ENCODE measurements around the gene WNT1. TPM values are rescaled to one million over a fixed set of nuclear protein-coding genes. Genes with fewer than 3 reads are reported as not detected.

WNT1 gene
- total RNA-seq, 4 donors from 2014 or later = not detected

DNA sequence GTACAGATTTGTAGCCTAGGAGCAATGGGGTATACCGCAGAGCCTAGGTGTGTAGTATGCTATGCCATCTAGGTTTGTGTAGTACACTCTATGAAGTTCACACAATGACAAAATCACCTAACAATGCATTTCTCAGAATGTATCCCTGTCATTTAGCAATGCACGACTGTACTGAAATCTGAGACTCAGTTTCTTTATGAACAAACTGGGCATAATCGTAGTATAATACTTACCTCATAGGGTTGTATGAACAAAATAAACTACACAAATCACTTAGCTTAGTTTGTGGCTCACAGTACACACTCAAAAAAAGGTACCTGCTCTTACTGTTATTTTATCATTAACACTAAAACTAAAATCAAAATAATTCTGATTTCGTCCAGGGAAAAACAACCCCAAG, 47.3 kb downstream of the WNT1 start:
- no peak for DNase-seq (ENCODE audit: low spot score in 2 of 2)
- H3K27me3 ChIP-seq = no peaks in the 10 kb centered on the region
- no peak overlapping the region for H3K27ac ChIP-seq
- H3K4me3 ChIP-seq = no peak overlapping the region
- H3K9me3 ChIP-seq = no peaks in the 10 kb centered on the region
- H3K4me1 ChIP-seq = no peaks in the 10 kb centered on the region
- peaks cover 5 to 100% (median 42%) of the 10 kb centered on the region in 3 donors for H3K36me3 ChIP-seq
- TF ChIP-seq EP300 (IDR thresholded peaks at IDR 0.05) (no peak), POLR2A (IDR thresholded peaks at IDR 0.05) (no peak)
- TF ChIP-seq, protein P1, sequence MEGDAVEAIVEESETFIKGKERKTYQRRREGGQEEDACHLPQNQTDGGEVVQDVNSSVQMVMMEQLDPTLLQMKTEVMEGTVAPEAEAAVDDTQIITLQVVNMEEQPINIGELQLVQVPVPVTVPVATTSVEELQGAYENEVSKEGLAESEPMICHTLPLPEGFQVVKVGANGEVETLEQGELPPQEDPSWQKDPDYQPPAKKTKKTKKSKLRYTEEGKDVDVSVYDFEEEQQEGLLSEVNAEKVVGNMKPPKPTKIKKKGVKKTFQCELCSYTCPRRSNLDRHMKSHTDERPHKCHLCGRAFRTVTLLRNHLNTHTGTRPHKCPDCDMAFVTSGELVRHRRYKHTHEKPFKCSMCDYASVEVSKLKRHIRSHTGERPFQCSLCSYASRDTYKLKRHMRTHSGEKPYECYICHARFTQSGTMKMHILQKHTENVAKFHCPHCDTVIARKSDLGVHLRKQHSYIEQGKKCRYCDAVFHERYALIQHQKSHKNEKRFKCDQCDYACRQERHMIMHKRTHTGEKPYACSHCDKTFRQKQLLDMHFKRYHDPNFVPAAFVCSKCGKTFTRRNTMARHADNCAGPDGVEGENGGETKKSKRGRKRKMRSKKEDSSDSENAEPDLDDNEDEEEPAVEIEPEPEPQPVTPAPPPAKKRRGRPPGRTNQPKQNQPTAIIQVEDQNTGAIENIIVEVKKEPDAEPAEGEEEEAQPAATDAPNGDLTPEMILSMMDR (IDR thresholded peaks at IDR 0.05) = no peak
- 88 to 90% methylated on average over 4 of the region's 4 CpGs for WGBS, 2 donors

DNA sequence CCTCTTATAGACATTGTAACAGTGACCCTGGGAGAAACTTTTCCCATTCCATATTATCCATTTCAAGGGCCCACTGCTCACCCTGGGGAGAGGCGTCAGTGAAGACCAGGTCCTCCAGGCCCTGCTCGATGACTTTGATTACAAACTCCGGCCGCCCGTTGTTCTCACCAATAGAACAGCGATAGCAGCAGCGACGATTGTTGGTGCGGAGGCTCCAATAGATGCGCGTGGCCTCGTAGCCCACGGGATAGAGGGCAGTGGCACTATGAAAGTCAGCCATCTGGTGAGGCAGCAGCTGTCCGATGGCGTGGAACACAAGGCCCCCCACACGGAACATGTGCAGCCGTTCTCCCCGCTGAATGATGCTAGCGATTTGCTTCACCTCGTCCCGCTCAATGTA, 48.0 kb downstream of the WNT1 start:
- no peak for DNase-seq (ENCODE audit: low spot score in 2 of 2)
- Histone ChIP-seq H3K27ac (no peak overlapping the region), H3K27me3 (no peaks in the 10 kb centered on the region), H3K4me3 (no peak overlapping the region), H3K9me3 (no peaks in the 10 kb centered on the region), H3K36me3 (peaks cover 5 to 100% (median 42%) of the 10 kb centered on the region in 3 donors), H3K4me1 (no peaks in the 10 kb centered on the region)
- WGBS, 2 donors = 91 to 94% methylated on average over 21 of the region's 21 CpGs
- TF ChIP-seq POLR2A (IDR thresholded peaks at IDR 0.05) (no peak), EP300 (IDR thresholded peaks at IDR 0.05) (no peak)
- TF ChIP-seq, protein P1 (IDR thresholded peaks at IDR 0.05) = no peak

DNA sequence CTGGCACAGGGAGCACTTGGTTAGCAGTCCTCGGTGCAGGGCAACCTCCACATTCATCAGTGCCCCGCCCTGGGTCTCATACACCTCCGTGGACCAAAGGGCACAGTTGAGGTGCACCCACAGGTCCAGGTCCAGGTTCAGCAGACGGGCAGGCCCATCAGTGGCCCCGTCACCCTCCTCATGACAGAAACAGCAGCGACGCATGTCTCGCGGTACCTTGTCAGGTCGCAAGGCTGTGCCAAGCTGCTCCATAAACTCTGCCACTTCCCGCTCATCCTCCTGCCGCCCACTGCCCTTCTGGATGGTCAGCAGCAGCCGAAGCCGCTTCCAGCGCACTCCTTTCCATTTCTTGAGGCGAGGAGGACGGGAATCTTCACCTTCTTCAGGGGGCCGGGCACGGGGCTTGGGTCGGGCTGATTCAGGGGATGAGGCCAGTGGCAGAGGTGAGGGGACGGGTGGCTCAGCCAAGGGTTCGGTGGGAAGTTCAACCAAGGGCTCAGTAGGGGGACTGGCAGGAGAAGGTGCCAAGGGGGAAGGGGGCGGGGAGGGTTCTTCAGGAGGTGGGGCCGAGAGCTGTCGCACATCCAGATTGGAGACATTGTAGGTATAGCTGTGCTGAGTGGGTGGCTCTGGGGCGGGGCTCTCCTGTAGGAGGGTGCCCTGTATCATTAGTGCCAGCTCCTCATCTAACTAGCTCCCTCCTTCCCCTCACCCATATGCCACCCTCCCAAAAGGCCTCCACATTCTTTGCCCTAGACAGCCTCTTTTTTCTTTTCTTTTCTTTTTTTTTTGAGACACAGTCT, 48.8 kb downstream of the WNT1 start:
- Histone ChIP-seq H3K4me1 (no peaks in the 10 kb centered on the region), H3K9me3 (no peaks in the 10 kb centered on the region), H3K27ac (no peak overlapping the region), H3K27me3 (no peaks in the 10 kb centered on the region), H3K36me3 (peaks cover 8 to 100% (median 42%) of the 10 kb centered on the region in 3 donors), H3K4me3 (no peak overlapping the region)
- DNase-seq (ENCODE audit: low spot score in 2 of 2) = no peak
- WGBS, 2 donors = 92 to 94% methylated on average over 22 to 24 of the region's 26 CpGs
- TF ChIP-seq, protein P1 (IDR thresholded peaks at IDR 0.05) = no peak
- TF ChIP-seq EP300 (IDR thresholded peaks at IDR 0.05) (no peak), POLR2A (IDR thresholded peaks at IDR 0.05) (no peak)

DNA sequence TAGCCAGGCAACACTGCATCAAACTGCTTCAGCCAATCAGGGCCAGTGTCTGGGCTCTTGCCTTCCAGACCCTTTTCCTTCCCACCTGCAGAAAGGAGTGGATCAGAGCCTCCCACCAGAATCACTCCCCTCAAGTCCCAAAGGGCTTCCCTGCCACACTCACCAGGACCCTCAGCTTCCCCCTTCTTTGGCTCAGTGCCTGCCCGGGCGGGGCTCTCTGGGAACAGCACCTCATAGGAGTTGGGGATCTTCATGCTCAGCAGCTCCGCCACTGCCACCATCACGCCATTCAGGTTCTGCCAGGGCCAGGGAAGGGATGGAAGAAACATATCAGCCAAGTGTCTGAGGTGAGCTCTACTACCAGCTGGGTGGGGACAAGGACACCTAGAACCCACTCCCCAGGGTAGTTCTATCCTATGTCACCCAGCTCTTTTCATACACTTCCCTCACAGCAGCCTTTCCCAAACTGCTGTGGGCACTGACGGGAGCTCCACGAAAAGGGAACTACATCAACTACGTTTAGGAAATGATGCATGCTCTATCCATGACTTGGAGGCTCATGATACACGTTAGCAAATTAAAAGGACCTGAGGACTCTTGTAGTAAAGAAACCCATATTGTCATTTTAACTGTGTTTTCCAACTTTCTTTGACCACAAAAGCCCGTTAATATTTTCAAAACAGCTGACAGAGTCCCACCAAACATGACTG, 49.9 kb downstream of the WNT1 start:
- Histone ChIP-seq H3K4me1 (no peaks in the 10 kb centered on the region), H3K9me3 (no peaks in the 10 kb centered on the region), H3K27me3 (no peaks in the 10 kb centered on the region), H3K4me3 (no peak overlapping the region), H3K36me3 (peaks cover 8 to 100% (median 43%) of the 10 kb centered on the region in 3 donors), H3K27ac (no peak overlapping the region)
- 90% methylated on average over 9 of the region's 9 CpGs for WGBS, 2 donors
- no peak for DNase-seq (ENCODE audit: low spot score in 2 of 2)
- TF ChIP-seq POLR2A (IDR thresholded peaks at IDR 0.05) (no peak), EP300 (IDR thresholded peaks at IDR 0.05) (no peak)
- TF ChIP-seq, protein P1 (IDR thresholded peaks at IDR 0.05) = no peak

Data from tibial nerve (tissue), 4 donors.